NCI-H2029 treated with DMSO at 0.1 percent for 48 hours (cell line): ENCODE data around the gene OR13C3.
"Not testable (repeated sequence)": the region's sequence is repeated elsewhere in the genome, so short reads cannot be mapped to it uniquely, and the experiment has no call there.

Experiments
- DNase-seq: peaks from one replicate; lab custom pipeline; 2025; lab: John Stamatoyannopoulos, UW

The OR13C3 gene

GRCh38 chr9:104536756-104537155 lies at the start of gene OR13C3:
OR13C3 (minus strand) TSS chr9:104536856; CDS start chr9:104536723, 133 bp downstream.
- DNase-seq, result no peak

- no peak for DNase-seq
These were observed 43.9 kb upstream of the OR13C3 start for GRCh38 chr9:104580562-104580961.

GRCh38 chr9:104577263-104577662 lies 40.6 kb upstream of the OR13C3 start:
- no peak for DNase-seq

- DNase-seq, result no peak
These were observed 38.8 kb upstream of the OR13C3 start for GRCh38 chr9:104575456-104575855.

- DNase-seq, result no peak
These were observed 36.0 kb upstream of the OR13C3 start for GRCh38 chr9:104572612-104573011.

- DNase-seq, result no peak
These were observed 32.2 kb upstream of the OR13C3 start, which contains the start of gene OR13C8 for GRCh38 chr9:104568868-104569267. OR13C8 (plus strand) TSS chr9:104569168; CDS start chr9:104569168, 0 bp downstream.

GRCh38 chr9:104564358-104564757 lies 27.7 kb upstream of the OR13C3 start:
- DNase-seq, result no peak

- DNase-seq, result no peak
These were observed 20.4 kb upstream of the OR13C3 start for GRCh38 chr9:104556830-104557634.

GRCh38 chr9:104555521-104555920 lies 18.9 kb upstream of the OR13C3 start:
- DNase-seq, result no peak

GRCh38 chr9:104553261-104553660 lies 16.6 kb upstream of the OR13C3 start:
- DNase-seq, result no peak

GRCh38 chr9:104544644-104545043 lies 8.0 kb upstream of the OR13C3 start:
- no peak for DNase-seq

GRCh38 chr9:104539275-104539674 lies 2.6 kb upstream of the OR13C3 start:
- DNase-seq, result no peak

- no peak for DNase-seq
These were observed 9.5 kb downstream of the OR13C3 start, which contains the start of gene OR13C4 for GRCh38 chr9:104527109-104527508. OR13C4 (minus strand) TSS chr9:104527209; CDS start chr9:104527209, 0 bp downstream.

GRCh38 chr9:104520241-104520640 lies 16.4 kb downstream of the OR13C3 start:
- DNase-seq, result not testable (repeated sequence)

GRCh38 chr9:104514901-104515300 lies 21.8 kb downstream of the OR13C3 start:
- no peak for DNase-seq

GRCh38 chr9:104506565-104506964 lies 30.1 kb downstream of the OR13C3 start:
- no peak for DNase-seq

- no peak for DNase-seq
These were observed 32.7 kb downstream of the OR13C3 start, which contains the start of gene OR13F1 for GRCh38 chr9:104503963-104504362. OR13F1 (plus strand) TSS chr9:104504263; CDS start chr9:104504263, 0 bp downstream.

- DNase-seq, result no peak
These were observed 33.2 kb downstream of the OR13C3 start for GRCh38 chr9:104503440-104503839.

- DNase-seq, result no peak
These were observed 41.8 kb downstream of the OR13C3 start for GRCh38 chr9:104494808-104495207.
